ENCODE data around the gene IL10RB. TPM values are rescaled to one million over a fixed set of nuclear protein-coding genes. Genes with fewer than 3 reads are reported as not detected.

Gene IL10RB
- total and polyA plus RNA-seq, 2 donors (not counting 1 experiment from before 2014, with no cell fraction given): 29.3 to 32.5 TPM

DNA sequence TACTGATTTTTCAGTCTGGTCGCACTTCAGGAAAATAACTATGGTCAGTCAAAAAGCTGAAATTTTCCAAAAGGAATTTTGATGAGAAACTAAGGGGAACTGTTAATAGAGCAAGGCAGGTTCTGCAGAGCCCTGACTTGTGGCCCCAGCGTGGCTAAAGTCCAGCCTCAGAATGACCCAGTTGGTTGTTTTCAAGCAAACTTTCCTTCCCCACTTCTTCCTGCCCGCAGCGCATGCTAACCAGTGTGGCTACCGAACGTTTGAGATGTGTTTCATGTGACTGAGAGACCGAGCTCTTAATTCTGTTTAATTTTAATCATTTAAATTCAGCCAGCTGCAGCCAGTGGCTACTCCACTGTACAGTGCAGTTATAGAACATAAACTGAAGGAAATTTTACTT is 6.2 kb upstream of the IL10RB start:
- Mint-ChIP-seq H3K27ac (peak overlapping the region; percentile 67), H3K27me3 (no peaks in the 10 kb centered on the region), H3K4me1 (peaks cover 28% of the 10 kb centered on the region), H3K9me3 (ENCODE audit: insufficient read depth) (no peaks in the 10 kb centered on the region), H3K4me3 (no peak overlapping the region)
- Histone ChIP-seq H3K4me1 (ENCODE audit: control insufficient read depth in 2 of 2, insufficient read depth in 2 of 2, low read length in 2 of 2) (peaks cover 4 to 14% of the 10 kb centered on the region in 2 donors), H3K9ac (ENCODE audit: low read length) (no peak overlapping the region), H3K27me3 (replicated peaks in 1 of 4; ENCODE audit: control extremely low read depth in 1 of 4, control insufficient read depth in 3 of 4, insufficient read depth in 4 of 4, low read length in 3 of 4) (no peaks in the 10 kb centered on the region), H3K4me3 (ENCODE audit: control extremely low read depth in 1 of 5, extremely low read depth in 1 of 5, insufficient read depth in 1 of 5, low read depth in 2 of 5, low read length in 4 of 5) (no peak overlapping the region), H3K9me3 (ENCODE audit: control extremely low read depth in 1 of 3, control insufficient read depth in 2 of 3, insufficient read depth in 1 of 3, low read length in 2 of 3) (peaks cover 0 to 14% (median 4%) of the 10 kb centered on the region in 3 donors), H3K27ac (ENCODE audit: low read length in 2 of 2) (peak overlapping the region in 1 of 2 donors; percentile 47), H3K4me2 (replicated peaks; ENCODE audit: low read depth, low read length, poor library complexity, severe bottlenecking) (no peak overlapping the region), H4K20me1 (ENCODE audit: control insufficient read depth, insufficient read depth, low read length, poor library complexity, severe bottlenecking) (peaks cover 9% of the 10 kb centered on the region), H2AFZ (ENCODE audit: insufficient read depth, low read depth, low read length, poor library complexity, severe bottlenecking) (no peak overlapping the region), H3K79me2 (ENCODE audit: control insufficient read depth, insufficient read depth, low read length) (peaks cover 16% of the 10 kb centered on the region), H3K36me3 (replicated peaks in 1 of 2; ENCODE audit: control extremely low read depth in 1 of 2, control insufficient read depth in 1 of 2, extremely low read depth in 1 of 2, insufficient read depth in 2 of 2, low read length in 1 of 2) (peaks cover 8 to 58% of the 10 kb centered on the region in 2 experiments)
- POLR2A ChIA-PET: no interaction called here
- ATAC-seq (ENCODE audit: low read depth): no peak
- no peak for TF ChIP-seq EZH2 (IDR thresholded peaks at IDR 0.05; ENCODE audit: borderline replicate concordance, insufficient read depth, low read depth, low read length, poor library complexity, severe bottlenecking)
- TF ChIP-seq, protein P1, sequence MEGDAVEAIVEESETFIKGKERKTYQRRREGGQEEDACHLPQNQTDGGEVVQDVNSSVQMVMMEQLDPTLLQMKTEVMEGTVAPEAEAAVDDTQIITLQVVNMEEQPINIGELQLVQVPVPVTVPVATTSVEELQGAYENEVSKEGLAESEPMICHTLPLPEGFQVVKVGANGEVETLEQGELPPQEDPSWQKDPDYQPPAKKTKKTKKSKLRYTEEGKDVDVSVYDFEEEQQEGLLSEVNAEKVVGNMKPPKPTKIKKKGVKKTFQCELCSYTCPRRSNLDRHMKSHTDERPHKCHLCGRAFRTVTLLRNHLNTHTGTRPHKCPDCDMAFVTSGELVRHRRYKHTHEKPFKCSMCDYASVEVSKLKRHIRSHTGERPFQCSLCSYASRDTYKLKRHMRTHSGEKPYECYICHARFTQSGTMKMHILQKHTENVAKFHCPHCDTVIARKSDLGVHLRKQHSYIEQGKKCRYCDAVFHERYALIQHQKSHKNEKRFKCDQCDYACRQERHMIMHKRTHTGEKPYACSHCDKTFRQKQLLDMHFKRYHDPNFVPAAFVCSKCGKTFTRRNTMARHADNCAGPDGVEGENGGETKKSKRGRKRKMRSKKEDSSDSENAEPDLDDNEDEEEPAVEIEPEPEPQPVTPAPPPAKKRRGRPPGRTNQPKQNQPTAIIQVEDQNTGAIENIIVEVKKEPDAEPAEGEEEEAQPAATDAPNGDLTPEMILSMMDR (IDR thresholded peaks at IDR 0.05): no peak
- DNase-seq: no peak
- intact Hi-C loops (cut with micrococcal nuclease): no loop called here
- 100% methylated on average over 1 of the region's 7 CpGs for WGBS (ENCODE audit: insufficient coverage)
- CTCF ChIA-PET: interaction anchor here (1.3 to 2.0 kb wide), 3 partner anchors 60 to 185 kb away, joined by 3 to 6 read pairs (median 4); no protein-coding TSS in a partner anchor

DNA sequence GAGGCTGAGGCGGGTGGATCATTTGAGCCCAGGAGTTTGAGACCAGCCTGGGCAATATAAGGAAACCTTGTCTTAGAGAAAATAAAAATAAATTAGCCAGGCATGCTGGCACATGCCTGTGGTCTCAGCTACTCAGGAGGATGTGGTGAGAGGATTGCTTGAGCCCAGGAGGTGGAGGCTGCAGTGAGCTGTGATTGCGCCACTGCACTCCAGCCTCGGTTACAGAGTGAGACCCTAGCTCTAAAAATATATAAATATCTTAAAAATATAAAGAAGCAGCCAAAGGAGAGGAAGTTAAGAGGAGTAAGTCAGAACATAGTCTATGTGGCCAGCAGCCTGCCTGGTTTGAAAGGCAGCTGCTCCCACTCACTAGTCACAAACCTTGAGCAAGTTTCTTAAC is 4.5 kb upstream of the IL10RB start:
- DNase-seq (no peak), ATAC-seq (ENCODE audit: low read depth) (no peak)
- Histone ChIP-seq H3K4me3 (ENCODE audit: control extremely low read depth in 1 of 5, extremely low read depth in 1 of 5, insufficient read depth in 1 of 5, low read depth in 2 of 5, low read length in 4 of 5) (no peak overlapping the region), H3K9ac (ENCODE audit: low read length) (no peak overlapping the region), H3K4me2 (replicated peaks; ENCODE audit: low read depth, low read length, poor library complexity, severe bottlenecking) (no peak overlapping the region), H4K20me1 (ENCODE audit: control insufficient read depth, insufficient read depth, low read length, poor library complexity, severe bottlenecking) (no peaks in the 10 kb centered on the region), H3K27me3 (replicated peaks in 1 of 4; ENCODE audit: control extremely low read depth in 1 of 4, control insufficient read depth in 3 of 4, insufficient read depth in 4 of 4, low read length in 3 of 4) (no peaks in the 10 kb centered on the region), H3K27ac (ENCODE audit: low read length in 2 of 2) (peak overlapping the region in 1 of 2 donors; percentile 61), H3K36me3 (replicated peaks in 1 of 2; ENCODE audit: control extremely low read depth in 1 of 2, control insufficient read depth in 1 of 2, extremely low read depth in 1 of 2, insufficient read depth in 2 of 2, low read length in 1 of 2) (peaks cover 6 to 41% of the 10 kb centered on the region in 2 experiments), H2AFZ (ENCODE audit: insufficient read depth, low read depth, low read length, poor library complexity, severe bottlenecking) (no peak overlapping the region), H3K4me1 (ENCODE audit: control insufficient read depth in 2 of 2, insufficient read depth in 2 of 2, low read length in 2 of 2) (peaks cover 9 to 26% of the 10 kb centered on the region in 2 donors), H3K79me2 (ENCODE audit: control insufficient read depth, insufficient read depth, low read length) (peaks cover 22% of the 10 kb centered on the region), H3K9me3 (ENCODE audit: control extremely low read depth in 1 of 3, control insufficient read depth in 2 of 3, insufficient read depth in 1 of 3, low read length in 2 of 3) (peaks cover 0 to 14% (median 4%) of the 10 kb centered on the region in 3 donors)
- TF ChIP-seq EZH2 (IDR thresholded peaks at IDR 0.05; ENCODE audit: borderline replicate concordance, insufficient read depth, low read depth, low read length, poor library complexity, severe bottlenecking): no peak
- TF ChIP-seq, protein P1 (IDR thresholded peaks at IDR 0.05): no peak
- Mint-ChIP-seq H3K9me3 (ENCODE audit: insufficient read depth) (no peaks in the 10 kb centered on the region), H3K4me1 (peaks cover 35% of the 10 kb centered on the region), H3K4me3 (no peak overlapping the region), H3K27me3 (no peaks in the 10 kb centered on the region), H3K27ac (peak overlapping the region; percentile 67)
- CTCF ChIA-PET: interaction anchor here (1.0 to 1.6 kb wide), 3 partner anchors 38 to 183 kb away, joined by 3 to 5 read pairs (median 3); no protein-coding TSS in a partner anchor
- intact Hi-C loops (cut with micrococcal nuclease): no loop called here
- WGBS (ENCODE audit: insufficient coverage): 0% methylated on average over 1 of the region's 3 CpGs
- POLR2A ChIA-PET: interaction anchor here (0.8 kb wide), 1 partner anchor 100 kb away, joined by 4 read pairs; no protein-coding TSS in a partner anchor
